Measurements from ENCODE around the gene PAPLN. TPM values are rescaled to one million over a fixed set of nuclear protein-coding genes. Genes with fewer than 3 reads are reported as not detected.

Gene PAPLN, protein sequence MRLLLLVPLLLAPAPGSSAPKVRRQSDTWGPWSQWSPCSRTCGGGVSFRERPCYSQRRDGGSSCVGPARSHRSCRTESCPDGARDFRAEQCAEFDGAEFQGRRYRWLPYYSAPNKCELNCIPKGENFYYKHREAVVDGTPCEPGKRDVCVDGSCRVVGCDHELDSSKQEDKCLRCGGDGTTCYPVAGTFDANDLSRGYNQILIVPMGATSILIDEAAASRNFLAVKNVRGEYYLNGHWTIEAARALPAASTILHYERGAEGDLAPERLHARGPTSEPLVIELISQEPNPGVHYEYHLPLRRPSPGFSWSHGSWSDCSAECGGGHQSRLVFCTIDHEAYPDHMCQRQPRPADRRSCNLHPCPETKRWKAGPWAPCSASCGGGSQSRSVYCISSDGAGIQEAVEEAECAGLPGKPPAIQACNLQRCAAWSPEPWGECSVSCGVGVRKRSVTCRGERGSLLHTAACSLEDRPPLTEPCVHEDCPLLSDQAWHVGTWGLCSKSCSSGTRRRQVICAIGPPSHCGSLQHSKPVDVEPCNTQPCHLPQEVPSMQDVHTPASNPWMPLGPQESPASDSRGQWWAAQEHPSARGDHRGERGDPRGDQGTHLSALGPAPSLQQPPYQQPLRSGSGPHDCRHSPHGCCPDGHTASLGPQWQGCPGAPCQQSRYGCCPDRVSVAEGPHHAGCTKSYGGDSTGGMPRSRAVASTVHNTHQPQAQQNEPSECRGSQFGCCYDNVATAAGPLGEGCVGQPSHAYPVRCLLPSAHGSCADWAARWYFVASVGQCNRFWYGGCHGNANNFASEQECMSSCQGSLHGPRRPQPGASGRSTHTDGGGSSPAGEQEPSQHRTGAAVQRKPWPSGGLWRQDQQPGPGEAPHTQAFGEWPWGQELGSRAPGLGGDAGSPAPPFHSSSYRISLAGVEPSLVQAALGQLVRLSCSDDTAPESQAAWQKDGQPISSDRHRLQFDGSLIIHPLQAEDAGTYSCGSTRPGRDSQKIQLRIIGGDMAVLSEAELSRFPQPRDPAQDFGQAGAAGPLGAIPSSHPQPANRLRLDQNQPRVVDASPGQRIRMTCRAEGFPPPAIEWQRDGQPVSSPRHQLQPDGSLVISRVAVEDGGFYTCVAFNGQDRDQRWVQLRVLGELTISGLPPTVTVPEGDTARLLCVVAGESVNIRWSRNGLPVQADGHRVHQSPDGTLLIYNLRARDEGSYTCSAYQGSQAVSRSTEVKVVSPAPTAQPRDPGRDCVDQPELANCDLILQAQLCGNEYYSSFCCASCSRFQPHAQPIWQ
- 11.3 and 13.2 TPM in 2 replicates for total RNA-seq (2014; rRNA removed; shearing (Covaris generic))
- polyA plus RNA-seq (2016; fragmentation: Nextera tagmentation; extraction: Ambion mirVana): 2.4 and 2.8 TPM in 2 replicates
- long read RNA-seq, partial matches to known transcripts: 0 of 1 reads
- long read RNA-seq, other reads (novel, unspliced or antisense): 0 of 1 reads

DNA sequence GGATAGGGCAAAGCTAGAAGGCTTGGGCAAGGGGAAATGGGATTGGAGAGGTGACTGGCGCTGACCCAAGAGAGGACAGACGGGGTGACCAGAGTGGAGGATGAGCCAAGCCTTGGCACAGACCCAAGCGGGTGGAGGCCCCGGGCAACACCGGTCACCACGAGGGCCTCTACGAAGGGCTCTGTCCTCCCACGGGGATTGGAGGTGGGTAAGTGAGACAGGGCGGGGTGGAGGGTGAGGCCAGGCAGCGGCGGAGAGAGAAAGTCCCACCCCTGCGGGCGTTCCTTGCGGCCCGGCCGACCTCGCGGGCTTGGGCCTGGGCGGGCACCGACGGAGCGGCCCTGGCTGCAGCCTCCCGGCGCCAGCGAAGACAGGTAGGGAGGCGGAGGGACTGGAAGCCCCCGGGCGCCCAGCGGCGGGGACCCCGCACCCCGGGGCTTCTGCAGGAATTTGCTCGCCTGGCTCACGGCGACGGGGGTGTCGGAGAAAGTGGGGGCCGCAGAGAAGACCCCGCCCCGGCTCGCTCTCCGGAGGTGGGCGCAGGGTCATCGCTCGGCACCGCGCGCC, at the start of gene PAPLN:
TSS of gene PAPLN (plus strand) at position 288 of the 567 bp plus-strand sequence. CDS start 2,273 bp downstream, outside the sequence.
- Histone ChIP-seq H3K27ac (ENCODE audit: low read depth) (no peak within 1 kb of the TSS), H3K4me2 (peak within 1 kb of the TSS; percentile 96), H3K9me2 (ENCODE audit: insufficient read depth) (no peaks in the 10 kb centered on the region), H3K36me3 (ENCODE audit: insufficient read depth) (no peaks in the 10 kb centered on the region), H3K27me3 (ENCODE audit: insufficient read depth) (peaks cover 54% of the 10 kb centered on the region), H3F3A (replicated peaks; ENCODE audit: low read depth) (peaks cover 30% of the 10 kb centered on the region), H2AFZ (peak within 1 kb of the TSS; percentile 94), H4K20me1 (replicated peaks; ENCODE audit: insufficient read depth) (0 out of 2 replicates have a peak, but pooled peaks cover 3% of the 10 kb centered on the region), H3K4me1 (ENCODE audit: insufficient read depth) (peaks cover 66% of the 10 kb centered on the region), H3K79me2 (replicated peaks; ENCODE audit: insufficient read depth) (no peaks in the 10 kb centered on the region), H3K4me3 (peak within 1 kb of the TSS; percentile 69)
- Mint-ChIP-seq H3K9me3 (no peaks in the 10 kb centered on the region; the same call in 2 of the 3 replicates), H3K27ac (no peak within 1 kb of the TSS), H3K36me3 (ENCODE audit: low read depth) (peaks cover 2% of the 10 kb centered on the region; the same call in 1 of the 3 replicates), H3K4me1 (peaks cover 70% of the 10 kb centered on the region), H3K4me3 (peak within 1 kb of the TSS; percentile 80), H3K27me3 (ENCODE audit: insufficient read depth, low read depth, poor library complexity) (peaks cover 38% of the 10 kb centered on the region)
- ATAC-seq (peak; percentile 19), DNase-seq (ENCODE audit: low spot score) (peak; percentile 65)
- TF ChIP-seq POLR2AphosphoS5 (IDR thresholded peaks at IDR 0.05; ENCODE audit: low read depth) (no peak), EZH2 (IDR thresholded peaks at IDR 0.05; ENCODE audit: low read depth, unreplicated experiment) (peak; percentile 43)

DNA sequence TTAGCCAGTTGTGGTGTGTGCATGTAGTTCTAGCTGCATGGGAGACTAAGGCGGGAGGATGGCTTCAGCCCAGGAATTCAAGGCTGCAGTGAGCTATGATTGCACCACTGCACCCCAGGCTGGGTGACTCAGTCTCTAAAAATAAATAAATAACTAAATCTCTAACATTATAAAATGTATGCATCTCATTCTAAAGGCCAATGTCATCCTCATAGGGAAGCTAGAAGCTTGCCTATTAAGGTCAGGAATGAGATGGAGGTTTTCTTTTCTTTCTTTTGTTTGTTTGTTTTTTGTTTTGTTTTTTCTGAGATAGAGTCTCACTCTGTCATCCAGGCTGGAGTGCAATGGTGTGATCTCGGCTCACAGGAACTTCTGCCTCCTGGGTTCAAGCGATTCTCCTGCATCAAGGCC, 48.8 kb upstream of the PAPLN start:
- Mint-ChIP-seq H3K4me3 (no peak overlapping the region), H3K36me3 (ENCODE audit: low read depth) (peaks cover 49% of the 10 kb centered on the region), H3K4me1 (no peaks in the 10 kb centered on the region), H3K9me3 (peaks cover 17% of the 10 kb centered on the region), H3K27ac (no peak overlapping the region), H3K27me3 (ENCODE audit: insufficient read depth, low read depth, poor library complexity) (peaks cover 3% of the 10 kb centered on the region)
- H3K79me2 ChIP-seq (replicated peaks; ENCODE audit: insufficient read depth): no peaks in the 10 kb centered on the region
- no peaks in the 10 kb centered on the region for H3K9me2 ChIP-seq (ENCODE audit: insufficient read depth)
- H2AFZ ChIP-seq: no peak overlapping the region
- no peak overlapping the region for H3K4me2 ChIP-seq
- ATAC-seq (no peak), DNase-seq (ENCODE audit: low spot score) (no peak)
- no peaks in the 10 kb centered on the region for H3K27me3 ChIP-seq (ENCODE audit: insufficient read depth)
- H3K36me3 ChIP-seq (ENCODE audit: insufficient read depth): peaks cover 4% of the 10 kb centered on the region
- H3K4me3 ChIP-seq: no peak overlapping the region
- 0 out of 2 replicates have a peak, but pooled peaks cover 3% of the 10 kb centered on the region for H3F3A ChIP-seq (replicated peaks; ENCODE audit: low read depth)
- no peaks in the 10 kb centered on the region; the same call in 1 of the 2 replicates for H4K20me1 ChIP-seq (replicated peaks; ENCODE audit: insufficient read depth)
- no peak for TF ChIP-seq CREB1 (CRISPR knock-in tag; IDR thresholded peaks at IDR 0.05; ENCODE audit: low read depth)
- TF ChIP-seq, protein P1, sequence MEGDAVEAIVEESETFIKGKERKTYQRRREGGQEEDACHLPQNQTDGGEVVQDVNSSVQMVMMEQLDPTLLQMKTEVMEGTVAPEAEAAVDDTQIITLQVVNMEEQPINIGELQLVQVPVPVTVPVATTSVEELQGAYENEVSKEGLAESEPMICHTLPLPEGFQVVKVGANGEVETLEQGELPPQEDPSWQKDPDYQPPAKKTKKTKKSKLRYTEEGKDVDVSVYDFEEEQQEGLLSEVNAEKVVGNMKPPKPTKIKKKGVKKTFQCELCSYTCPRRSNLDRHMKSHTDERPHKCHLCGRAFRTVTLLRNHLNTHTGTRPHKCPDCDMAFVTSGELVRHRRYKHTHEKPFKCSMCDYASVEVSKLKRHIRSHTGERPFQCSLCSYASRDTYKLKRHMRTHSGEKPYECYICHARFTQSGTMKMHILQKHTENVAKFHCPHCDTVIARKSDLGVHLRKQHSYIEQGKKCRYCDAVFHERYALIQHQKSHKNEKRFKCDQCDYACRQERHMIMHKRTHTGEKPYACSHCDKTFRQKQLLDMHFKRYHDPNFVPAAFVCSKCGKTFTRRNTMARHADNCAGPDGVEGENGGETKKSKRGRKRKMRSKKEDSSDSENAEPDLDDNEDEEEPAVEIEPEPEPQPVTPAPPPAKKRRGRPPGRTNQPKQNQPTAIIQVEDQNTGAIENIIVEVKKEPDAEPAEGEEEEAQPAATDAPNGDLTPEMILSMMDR (conservative IDR thresholded peaks at IDR 0.05; ENCODE audit: low read depth in 2 of 2): no peak
- TF ChIP-seq STAT1 (IDR thresholded peaks at IDR 0.05; ENCODE audit: unreplicated experiment): no peak
- TF ChIP-seq ZNF331 (CRISPR knock-in tag; IDR thresholded peaks at IDR 0.05; ENCODE audit: low read depth): no peak
- TF ChIP-seq NANOG (IDR thresholded peaks at IDR 0.05; ENCODE audit: borderline replicate concordance): no peak
- H3K27ac ChIP-seq (ENCODE audit: low read depth): no peak overlapping the region
- no peaks in the 10 kb centered on the region for H3K4me1 ChIP-seq (ENCODE audit: insufficient read depth)

Data from GM23338 (cell line).